ENCODE data around the gene IL1RN. TPM values are rescaled to one million over a fixed set of nuclear protein-coding genes. Genes with fewer than 3 reads are reported as not detected.

IL1RN gene, protein sequence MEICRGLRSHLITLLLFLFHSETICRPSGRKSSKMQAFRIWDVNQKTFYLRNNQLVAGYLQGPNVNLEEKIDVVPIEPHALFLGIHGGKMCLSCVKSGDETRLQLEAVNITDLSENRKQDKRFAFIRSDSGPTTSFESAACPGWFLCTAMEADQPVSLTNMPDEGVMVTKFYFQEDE
- total RNA-seq = not detected

DNA sequence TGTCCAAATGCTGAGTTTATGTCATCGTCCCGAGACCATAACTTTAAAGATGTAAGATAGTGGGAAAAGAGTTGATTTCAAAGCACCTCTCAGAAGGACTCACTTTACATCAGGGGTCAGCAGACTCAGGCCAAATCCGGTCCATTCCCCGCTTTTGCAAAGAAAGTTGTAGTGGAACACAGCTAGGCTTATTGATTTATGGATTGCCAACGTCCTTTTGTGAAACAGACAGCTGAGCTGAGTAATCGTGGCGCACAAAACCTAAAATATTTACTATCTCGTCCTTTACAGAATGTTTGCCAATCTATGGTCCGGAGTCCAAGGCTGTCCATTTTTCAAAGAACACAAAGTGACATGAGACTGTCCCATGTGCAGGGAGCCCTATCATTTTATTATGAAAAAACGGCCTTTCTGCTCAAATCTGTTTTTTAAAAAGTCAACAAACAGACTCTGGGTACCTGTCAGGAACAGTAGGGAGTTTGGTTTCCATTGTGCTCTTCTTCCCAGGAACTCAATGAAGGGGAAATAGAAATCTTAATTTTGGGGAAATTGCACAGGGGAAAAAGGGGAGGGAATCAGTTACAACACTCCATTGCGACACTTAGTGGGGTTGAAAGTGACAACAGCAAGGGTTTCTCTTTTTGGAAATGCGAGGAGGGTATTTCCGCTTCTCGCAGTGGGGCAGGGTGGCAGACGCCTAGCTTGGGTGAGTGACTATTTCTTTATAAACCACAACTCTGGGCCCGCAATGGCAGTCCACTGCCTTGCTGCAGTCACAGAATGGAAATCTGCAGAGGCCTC is at the start of gene IL1RN:
Gene IL1RN, plus strand, starts transcription at position 754 of the 801 bp plus-strand sequence. Its CDS starts 27 bp downstream, at position 781.

GRCh38 chr2:113173542-113174375 is 46.4 kb downstream of the IL1RN start, which contains the start of gene PSD4:
PSD4 (plus strand) TSS chr2:113173971; CDS start chr2:113182457, 8,486 bp downstream.

Small RNAs within 50 kb of the gene (small RNA-seq; reads per million reads assigned to genes)
- gene RNU6-1180P (ENCODE audit: low replicate concordance) = not detected

Other genes with a start within 250 kb of the IL1RN start
- gene IL37, start 216.4 kb upstream of the IL1RN start, total RNA-seq = not detected
- not detected for gene IL36G, start 149.6 kb upstream of the IL1RN start, total RNA-seq
- not detected for gene IL36A, start 122.1 kb upstream of the IL1RN start, total RNA-seq
- not detected for gene IL36B, start 74.7 kb upstream of the IL1RN start, total RNA-seq
- not detected for gene IL36RN, start 68.4 kb upstream of the IL1RN start, total RNA-seq
- gene IL1F10, start 59.6 kb upstream of the IL1RN start, total RNA-seq = not detected
- 5.3 TPM for gene PSD4, start 46.4 kb downstream of the IL1RN start, total RNA-seq
- gene PAX8, start 151.3 kb downstream of the IL1RN start, total RNA-seq = 0.31 TPM

Measured in parietal lobe (tissue), 2 donors.